Adipocyte (in vitro differentiated cells): Measurements from ENCODE around the gene BRD4.
A peak's percentile ranks its signal among the peaks of the same experiment; 100 is the strongest.

ENCODE experiments used
- DNase-seq: peaks from one replicate; pipeline ENCODE4 v3.0.0-alpha.2; 2015; ENCODE audit warnings: low read depth
- H3K27me3 ChIP-seq: replicated peaks from 2 replicates; pipeline ENCODE4 v1.7.0; 2013; ENCODE audit warnings: mild to moderate bottlenecking, low read length, moderate library complexity; ENCODE audit not compliant: control insufficient read depth, insufficient read depth
- H3K36me3 ChIP-seq: 2 replicates; pipeline ENCODE4 v1.7.0; 2013; ENCODE audit warnings: low read length, mild to moderate bottlenecking, moderate library complexity; ENCODE audit not compliant: control insufficient read depth, insufficient read depth, severe bottlenecking
- H3K4me1 ChIP-seq: 2 replicates; pipeline ENCODE4 v1.7.0; 2013; ENCODE audit warnings: mild to moderate bottlenecking, low read length, moderate library complexity; ENCODE audit not compliant: control insufficient read depth, insufficient read depth
- H3K4me3 ChIP-seq: 2 replicates; pipeline ENCODE4 v1.7.0; 2013; ENCODE audit warnings: mild to moderate bottlenecking, low read length, moderate library complexity
- H3K9ac ChIP-seq: 2 replicates; pipeline ENCODE4 v1.7.0; 2013; ENCODE audit warnings: mild to moderate bottlenecking, low read length, moderate library complexity
- H3K9me3 ChIP-seq: 2 replicates; pipeline ENCODE4 v1.7.0; 2013; ENCODE audit warnings: mild to moderate bottlenecking, low read length, moderate library complexity; ENCODE audit not compliant: control insufficient read depth

Gene BRD4

DNA sequence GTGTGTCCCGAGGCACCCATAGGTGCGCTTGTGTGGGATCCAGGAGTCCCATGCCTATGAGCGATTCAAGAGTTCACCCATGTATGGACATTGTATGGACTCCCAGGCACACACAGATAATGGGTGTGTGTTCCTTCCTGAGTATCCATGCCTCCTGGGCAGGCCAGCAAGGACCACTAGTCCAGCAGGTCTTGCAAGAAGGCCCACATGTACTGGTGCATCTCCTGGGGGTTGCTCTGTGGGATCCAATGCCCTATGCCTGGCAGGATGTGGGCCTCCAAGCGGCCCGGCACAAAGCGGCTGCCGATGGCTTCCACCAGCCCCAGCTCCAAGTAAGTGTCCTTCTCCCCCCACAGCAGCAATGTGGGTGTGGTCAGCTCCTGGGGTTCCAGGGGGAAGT lies 105.1 kb downstream of the BRD4 start:
- DNase-seq: no peak
- Histone ChIP-seq H3K36me3 (no peaks in the 10 kb centered on the region), H3K9ac (no peak overlapping the region), H3K9me3 (no peaks in the 10 kb centered on the region), H3K4me3 (no peak overlapping the region), H3K27me3 (peaks cover 9% of the 10 kb centered on the region), H3K4me1 (peaks cover 17% of the 10 kb centered on the region)

GRCh38 chr19:15225760-15226159 lies 106.6 kb downstream of the BRD4 start:
- H3K27me3 ChIP-seq: no peaks in the 10 kb centered on the region
- H3K9me3 ChIP-seq: no peaks in the 10 kb centered on the region
- peaks cover 15% of the 10 kb centered on the region for H3K4me1 ChIP-seq
- H3K36me3 ChIP-seq: no peaks in the 10 kb centered on the region
- H3K9ac ChIP-seq: no peak overlapping the region
- DNase-seq: no peak
- no peak overlapping the region for H3K4me3 ChIP-seq

GRCh38 chr19:15223649-15224361 lies 108.5 kb downstream of the BRD4 start:
- Histone ChIP-seq H3K36me3 (no peaks in the 10 kb centered on the region), H3K9me3 (no peaks in the 10 kb centered on the region), H3K9ac (peak overlapping the region; percentile 86), H3K27me3 (no peaks in the 10 kb centered on the region), H3K4me3 (peak overlapping the region; percentile 87), H3K4me1 (peaks cover 15% of the 10 kb centered on the region)
- DNase-seq: peak; percentile 41

DNA sequence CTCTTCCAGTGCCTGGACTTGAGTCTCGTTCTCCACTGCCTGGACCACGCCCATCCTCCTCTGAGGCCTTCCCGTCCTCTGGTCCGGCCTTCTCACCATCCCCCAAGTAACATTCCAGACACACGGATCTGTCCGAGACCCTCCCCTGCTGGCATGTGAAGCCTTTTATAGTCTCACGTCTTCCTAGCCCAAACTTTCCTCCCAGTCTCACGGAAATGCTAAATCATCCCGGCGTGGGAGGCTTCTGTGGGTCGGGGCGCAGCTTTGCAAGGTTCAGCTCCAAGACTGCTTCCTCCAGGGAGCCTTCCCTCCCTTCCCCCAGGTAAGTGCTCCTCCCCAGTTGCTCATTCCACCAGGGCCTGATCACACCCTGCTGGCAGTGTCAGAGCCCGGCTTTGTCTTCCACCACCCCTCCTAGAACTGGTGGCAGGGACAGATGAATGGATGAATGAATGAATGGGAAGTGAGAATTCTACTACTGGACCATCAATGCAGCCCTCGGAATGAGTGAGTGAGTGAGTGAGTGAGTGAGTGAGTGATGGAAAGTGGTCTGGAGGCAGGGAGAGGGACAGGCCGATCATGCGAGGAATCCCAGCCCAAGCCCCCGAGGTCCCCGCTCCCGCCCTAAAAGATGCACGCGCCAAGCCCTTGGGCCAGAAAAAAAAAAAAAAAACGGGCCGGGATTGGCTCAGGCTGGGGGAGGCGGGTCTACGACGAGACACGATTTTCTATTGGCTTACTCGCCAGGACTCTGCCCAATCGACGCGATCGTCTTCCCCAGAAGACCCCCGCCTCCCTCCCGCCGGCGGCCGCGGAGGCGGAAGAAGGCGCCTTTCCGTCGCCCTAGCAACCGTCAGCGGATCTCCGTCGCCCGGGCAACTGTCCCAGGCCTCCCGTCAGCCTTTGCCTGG lies 109.3 kb downstream of the BRD4 start:
- Histone ChIP-seq H3K4me3 (peak overlapping the region; percentile 87), H3K9me3 (no peaks in the 10 kb centered on the region), H3K27me3 (no peaks in the 10 kb centered on the region), H3K4me1 (peaks cover 15% of the 10 kb centered on the region), H3K36me3 (no peaks in the 10 kb centered on the region), H3K9ac (peak overlapping the region; percentile 86)
- DNase-seq: peak; percentile 99

DNA sequence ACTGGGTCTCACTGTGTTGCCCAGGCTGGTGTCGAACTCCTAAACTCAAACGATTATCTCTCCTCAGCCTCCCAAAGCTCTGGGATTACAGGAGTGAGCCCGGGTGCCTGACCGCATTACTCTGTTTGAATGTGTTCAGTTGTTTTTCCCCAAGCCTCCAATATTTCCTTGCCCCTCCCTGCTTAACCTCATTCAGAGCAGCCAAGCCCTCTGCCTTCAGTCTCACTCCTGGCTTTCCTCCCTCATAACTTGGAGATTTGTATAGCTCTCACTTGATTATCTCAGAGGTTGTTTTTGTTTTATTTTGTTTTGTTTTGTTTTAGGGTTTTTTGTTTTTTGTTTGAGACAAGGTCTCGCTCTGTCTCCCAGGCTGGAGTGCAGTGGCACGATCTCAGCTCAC lies 111.5 kb downstream of the BRD4 start:
- H3K27me3 ChIP-seq: no peaks in the 10 kb centered on the region
- H3K9me3 ChIP-seq: no peaks in the 10 kb centered on the region
- H3K4me1 ChIP-seq: peaks cover 15% of the 10 kb centered on the region
- no peak overlapping the region for H3K4me3 ChIP-seq
- H3K9ac ChIP-seq: peak overlapping the region; percentile 29
- DNase-seq: no peak
- H3K36me3 ChIP-seq: no peaks in the 10 kb centered on the region

DNA sequence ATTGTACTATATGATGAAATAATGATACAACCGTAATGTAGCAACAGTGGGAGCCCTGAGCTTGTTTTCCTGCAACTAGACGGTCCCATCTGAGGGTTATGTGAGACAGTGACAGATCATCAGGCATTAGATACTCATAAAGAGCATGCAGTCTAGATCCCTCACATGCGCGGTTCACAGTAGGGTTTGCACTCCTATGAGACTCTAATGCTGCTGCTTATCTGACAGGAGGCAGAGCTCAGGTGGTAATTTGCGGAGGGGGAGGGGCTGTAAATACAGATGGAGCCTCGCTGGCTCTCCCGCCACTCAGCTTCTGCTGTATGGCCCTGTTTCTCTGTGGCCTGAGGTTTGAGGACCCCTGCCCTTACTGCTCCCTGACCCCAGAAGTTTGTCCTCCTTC lies 113.8 kb downstream of the BRD4 start:
- no peaks in the 10 kb centered on the region for H3K27me3 ChIP-seq
- no peak for DNase-seq

DNA sequence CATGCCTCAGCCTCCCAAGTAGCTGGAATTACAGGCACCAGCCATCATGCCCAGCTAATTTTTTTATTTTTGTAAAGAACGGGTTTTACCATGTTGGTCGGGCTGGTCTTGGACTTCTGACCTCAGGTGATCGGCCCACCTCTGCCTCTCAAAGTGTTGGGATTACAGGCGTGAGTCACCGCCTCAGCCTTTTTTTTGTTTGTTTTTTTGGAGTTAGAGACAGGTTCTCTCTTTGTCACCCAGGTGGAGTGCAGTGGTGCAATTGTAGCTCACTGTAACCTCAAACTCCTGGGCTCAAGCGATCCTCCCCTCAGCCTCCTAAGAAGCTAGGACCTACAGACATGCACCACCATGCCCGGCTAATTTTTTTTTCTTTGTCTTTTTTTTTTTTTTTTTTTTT lies 116.0 kb downstream of the BRD4 start:
- Histone ChIP-seq H3K9ac (no peak overlapping the region), H3K9me3 (no peaks in the 10 kb centered on the region), H3K36me3 (no peaks in the 10 kb centered on the region), H3K27me3 (no peaks in the 10 kb centered on the region), H3K4me3 (no peak overlapping the region), H3K4me1 (peaks cover 7% of the 10 kb centered on the region)
- DNase-seq: no peak

More for the DNA sequence above, 113.8 kb downstream of the BRD4 start:
- no peaks in the 10 kb centered on the region for H3K9me3 ChIP-seq
- H3K4me1 ChIP-seq: peaks cover 14% of the 10 kb centered on the region
- no peak overlapping the region for H3K9ac ChIP-seq
- no peak overlapping the region for H3K4me3 ChIP-seq
- no peaks in the 10 kb centered on the region for H3K36me3 ChIP-seq

- no peak overlapping the region for H3K4me3 ChIP-seq
- H3K9me3 ChIP-seq: no peaks in the 10 kb centered on the region
- peaks cover 18% of the 10 kb centered on the region for H3K4me1 ChIP-seq
- no peaks in the 10 kb centered on the region for H3K27me3 ChIP-seq
- DNase-seq: no peak
- no peaks in the 10 kb centered on the region for H3K36me3 ChIP-seq
- H3K9ac ChIP-seq: no peak overlapping the region
Observed at GRCh38 chr19:15213715-15214381, 118.5 kb downstream of the BRD4 start.

DNA sequence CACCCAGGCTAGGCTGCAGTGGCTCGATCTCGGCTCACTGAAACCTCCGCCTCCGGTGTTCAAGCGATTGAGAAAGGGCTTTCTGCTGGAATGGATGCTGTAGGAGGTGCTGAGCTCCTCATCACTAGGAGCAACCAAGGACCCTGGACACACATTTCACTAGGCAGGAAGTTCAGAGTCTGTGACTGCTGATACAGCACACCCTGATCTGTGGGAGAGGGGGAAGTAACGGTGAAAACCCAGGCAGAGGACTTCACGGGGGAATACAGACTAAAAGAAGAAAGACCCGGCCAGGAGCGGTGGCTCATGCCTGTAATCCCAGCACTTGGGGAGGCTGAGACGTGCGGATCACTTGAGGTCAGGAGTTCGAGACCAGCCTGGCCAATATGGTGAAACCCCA lies 119.6 kb downstream of the BRD4 start:
- no peaks in the 10 kb centered on the region for H3K36me3 ChIP-seq
- H3K9ac ChIP-seq: no peak overlapping the region
- H3K27me3 ChIP-seq: no peaks in the 10 kb centered on the region
- H3K9me3 ChIP-seq: no peaks in the 10 kb centered on the region
- H3K4me1 ChIP-seq: peaks cover 18% of the 10 kb centered on the region
- no peak for DNase-seq
- H3K4me3 ChIP-seq: no peak overlapping the region

DNA sequence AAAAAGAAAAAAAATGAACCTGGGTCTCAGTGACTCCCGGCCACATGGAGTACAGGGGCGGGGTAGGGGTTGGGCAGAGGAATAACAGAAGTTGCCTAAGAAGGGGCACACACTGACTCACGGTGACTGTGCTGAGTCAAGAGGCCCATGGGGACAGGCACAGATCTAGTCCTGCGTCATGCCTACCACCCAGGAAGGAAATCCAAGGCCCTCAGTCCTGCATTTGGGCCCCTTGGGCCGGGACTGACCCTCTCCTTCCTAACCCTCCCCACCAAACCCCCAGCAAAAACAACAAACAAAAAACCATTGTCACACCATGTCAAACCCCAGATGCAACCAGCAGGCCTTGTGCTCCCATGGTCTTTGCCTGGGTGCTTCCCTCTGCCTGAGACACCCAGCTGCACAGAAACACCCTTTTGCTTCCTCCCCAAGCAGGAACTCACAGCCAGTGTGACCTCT lies 122.0 kb downstream of the BRD4 start:
- H3K9me3 ChIP-seq: no peaks in the 10 kb centered on the region
- DNase-seq: peak; percentile 56
- H3K4me1 ChIP-seq: peaks cover 18% of the 10 kb centered on the region
- no peak overlapping the region for H3K4me3 ChIP-seq
- H3K9ac ChIP-seq: no peak overlapping the region
- no peaks in the 10 kb centered on the region for H3K27me3 ChIP-seq
- H3K36me3 ChIP-seq: no peaks in the 10 kb centered on the region
